Esophagus muscularis mucosa (tissue), 4 donors: ENCODE data around the gene CTXN3.

Experiments
- EP300 ChIP-seq: sonication (generic); formaldehyde crosslinking; IDR thresholded peaks from one replicate; pipeline ENCODE4 v1.6.1; 2017; ENCODE audit warnings: antibody characterized with exemption
- POLR2A ChIP-seq: fragments of 450-650 bp; IDR thresholded peaks from one replicate; pipeline ENCODE4 v1.6.1; 2017; ENCODE audit warnings: antibody characterized with exemption, moderate library complexity, mild to moderate bottlenecking, low read depth
- POLR2AphosphoS5 ChIP-seq, 2 donors: sonication (generic); formaldehyde crosslinking; IDR thresholded peaks; one replicate each; pipeline ENCODE4 v1.6.1; 2017; ENCODE audit warnings: antibody characterized with exemption in 2 of 2
- TF ChIP-seq, protein P1 (sequence below), 3 experiments: fragments of 200-600 bp in 2 of 3; fragments of 450-650 bp in 1 of 3; sonication (generic) in 2 of 3; IDR thresholded peaks; one replicate each; pipeline ENCODE4 v1.5.1; 2017 to 2019; ENCODE audit warnings: antibody characterized with exemption in 3 of 3, mild to moderate bottlenecking in 2 of 3, moderate library complexity in 1 of 3

DNA sequence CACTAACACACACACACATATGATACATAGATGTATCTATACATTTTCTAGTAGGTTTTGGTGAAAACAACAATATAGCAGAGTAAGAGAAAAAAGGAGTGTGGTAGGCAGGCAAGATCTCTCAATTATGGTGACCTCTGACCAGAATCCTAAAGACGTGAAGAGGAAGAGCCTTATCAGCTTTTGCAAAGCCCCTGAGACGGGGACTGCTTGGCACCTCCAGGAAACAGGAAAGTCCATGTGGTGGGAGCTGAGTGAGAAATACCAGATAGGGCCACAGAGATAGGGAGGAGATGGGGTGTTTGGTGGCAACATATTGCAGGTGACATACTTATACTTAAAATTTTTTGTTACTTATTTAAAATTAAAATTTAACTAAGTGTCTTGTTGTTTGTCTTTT lies 39.9 kb upstream of the CTXN3 start:
- TF ChIP-seq POLR2AphosphoS5 (IDR thresholded peaks at IDR 0.05) (no peak), EP300 (no peak), POLR2A (no peak)
- TF ChIP-seq, protein P1, sequence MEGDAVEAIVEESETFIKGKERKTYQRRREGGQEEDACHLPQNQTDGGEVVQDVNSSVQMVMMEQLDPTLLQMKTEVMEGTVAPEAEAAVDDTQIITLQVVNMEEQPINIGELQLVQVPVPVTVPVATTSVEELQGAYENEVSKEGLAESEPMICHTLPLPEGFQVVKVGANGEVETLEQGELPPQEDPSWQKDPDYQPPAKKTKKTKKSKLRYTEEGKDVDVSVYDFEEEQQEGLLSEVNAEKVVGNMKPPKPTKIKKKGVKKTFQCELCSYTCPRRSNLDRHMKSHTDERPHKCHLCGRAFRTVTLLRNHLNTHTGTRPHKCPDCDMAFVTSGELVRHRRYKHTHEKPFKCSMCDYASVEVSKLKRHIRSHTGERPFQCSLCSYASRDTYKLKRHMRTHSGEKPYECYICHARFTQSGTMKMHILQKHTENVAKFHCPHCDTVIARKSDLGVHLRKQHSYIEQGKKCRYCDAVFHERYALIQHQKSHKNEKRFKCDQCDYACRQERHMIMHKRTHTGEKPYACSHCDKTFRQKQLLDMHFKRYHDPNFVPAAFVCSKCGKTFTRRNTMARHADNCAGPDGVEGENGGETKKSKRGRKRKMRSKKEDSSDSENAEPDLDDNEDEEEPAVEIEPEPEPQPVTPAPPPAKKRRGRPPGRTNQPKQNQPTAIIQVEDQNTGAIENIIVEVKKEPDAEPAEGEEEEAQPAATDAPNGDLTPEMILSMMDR (IDR thresholded peaks at IDR 0.05): no peak
